Measurements from ENCODE around the gene PHF21B.

Gene PHF21B

DNA sequence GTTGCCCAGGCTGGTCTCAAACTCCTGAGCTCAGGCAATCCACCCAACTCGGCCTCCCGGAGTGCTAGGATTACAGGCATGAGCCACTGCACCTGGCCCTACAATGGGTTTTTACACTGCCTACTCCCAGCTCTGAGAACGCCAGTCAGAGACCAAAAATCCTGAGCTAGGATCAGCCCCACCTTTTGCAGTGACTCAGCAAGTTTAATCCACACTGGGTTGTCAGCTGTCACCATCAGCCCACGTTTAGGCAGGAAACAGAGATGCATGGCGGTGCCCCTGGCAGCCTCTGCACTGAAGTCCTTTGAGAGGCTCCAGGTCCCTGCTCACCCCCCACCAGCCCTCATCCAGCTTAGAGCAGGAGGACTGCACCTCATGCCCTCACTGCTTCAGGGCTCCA lies 139.8 kb downstream of the PHF21B start:
- H3K36me3 ChIP-seq = no peaks in the 10 kb centered on the region
- H3K9me3 ChIP-seq = peaks cover 4% of the 10 kb centered on the region
- H3K4me1 ChIP-seq (ENCODE audit: control insufficient read depth in 1 of 2, insufficient read depth in 1 of 2, low read depth in 1 of 2, low read length in 1 of 2) = no peaks in the 10 kb centered on the region
- no peaks in the 10 kb centered on the region for H3K27me3 ChIP-seq
- no peak overlapping the region for H3K4me3 ChIP-seq (ENCODE audit: low read depth in 1 of 2, low read length in 1 of 2)
- no peak overlapping the region for H3K27ac ChIP-seq
- TF ChIP-seq, protein P1, sequence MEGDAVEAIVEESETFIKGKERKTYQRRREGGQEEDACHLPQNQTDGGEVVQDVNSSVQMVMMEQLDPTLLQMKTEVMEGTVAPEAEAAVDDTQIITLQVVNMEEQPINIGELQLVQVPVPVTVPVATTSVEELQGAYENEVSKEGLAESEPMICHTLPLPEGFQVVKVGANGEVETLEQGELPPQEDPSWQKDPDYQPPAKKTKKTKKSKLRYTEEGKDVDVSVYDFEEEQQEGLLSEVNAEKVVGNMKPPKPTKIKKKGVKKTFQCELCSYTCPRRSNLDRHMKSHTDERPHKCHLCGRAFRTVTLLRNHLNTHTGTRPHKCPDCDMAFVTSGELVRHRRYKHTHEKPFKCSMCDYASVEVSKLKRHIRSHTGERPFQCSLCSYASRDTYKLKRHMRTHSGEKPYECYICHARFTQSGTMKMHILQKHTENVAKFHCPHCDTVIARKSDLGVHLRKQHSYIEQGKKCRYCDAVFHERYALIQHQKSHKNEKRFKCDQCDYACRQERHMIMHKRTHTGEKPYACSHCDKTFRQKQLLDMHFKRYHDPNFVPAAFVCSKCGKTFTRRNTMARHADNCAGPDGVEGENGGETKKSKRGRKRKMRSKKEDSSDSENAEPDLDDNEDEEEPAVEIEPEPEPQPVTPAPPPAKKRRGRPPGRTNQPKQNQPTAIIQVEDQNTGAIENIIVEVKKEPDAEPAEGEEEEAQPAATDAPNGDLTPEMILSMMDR (IDR thresholded peaks at IDR 0.05) = no peak

DNA sequence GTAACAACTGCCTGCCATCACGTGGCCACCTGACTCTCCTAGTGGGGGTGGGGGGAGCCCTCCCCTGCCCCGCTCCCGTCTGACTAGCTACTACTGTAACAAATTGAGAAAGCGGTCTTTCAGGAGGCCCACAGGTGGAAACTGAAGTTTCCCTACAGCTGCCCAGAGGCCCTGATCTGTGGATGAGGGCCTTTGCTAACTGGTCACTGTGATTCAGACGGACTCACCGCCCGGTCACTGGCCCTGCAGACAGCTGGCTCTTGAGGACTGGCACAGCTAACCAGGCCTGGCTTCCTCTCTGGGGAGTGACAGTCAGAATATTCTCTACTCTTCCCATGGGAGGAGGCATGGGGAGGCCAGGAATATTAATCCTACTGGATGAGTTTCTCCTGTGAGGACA lies 140.6 kb downstream of the PHF21B start:
- peaks cover 4% of the 10 kb centered on the region for H3K9me3 ChIP-seq
- H3K36me3 ChIP-seq = no peaks in the 10 kb centered on the region
- H3K27me3 ChIP-seq = no peaks in the 10 kb centered on the region
- TF ChIP-seq, protein P1 (IDR thresholded peaks at IDR 0.05) = no peak
- no peaks in the 10 kb centered on the region for H3K4me1 ChIP-seq (ENCODE audit: control insufficient read depth in 1 of 2, insufficient read depth in 1 of 2, low read depth in 1 of 2, low read length in 1 of 2)
- no peak overlapping the region for H3K27ac ChIP-seq
- no peak overlapping the region for H3K4me3 ChIP-seq (ENCODE audit: low read depth in 1 of 2, low read length in 1 of 2)

DNA sequence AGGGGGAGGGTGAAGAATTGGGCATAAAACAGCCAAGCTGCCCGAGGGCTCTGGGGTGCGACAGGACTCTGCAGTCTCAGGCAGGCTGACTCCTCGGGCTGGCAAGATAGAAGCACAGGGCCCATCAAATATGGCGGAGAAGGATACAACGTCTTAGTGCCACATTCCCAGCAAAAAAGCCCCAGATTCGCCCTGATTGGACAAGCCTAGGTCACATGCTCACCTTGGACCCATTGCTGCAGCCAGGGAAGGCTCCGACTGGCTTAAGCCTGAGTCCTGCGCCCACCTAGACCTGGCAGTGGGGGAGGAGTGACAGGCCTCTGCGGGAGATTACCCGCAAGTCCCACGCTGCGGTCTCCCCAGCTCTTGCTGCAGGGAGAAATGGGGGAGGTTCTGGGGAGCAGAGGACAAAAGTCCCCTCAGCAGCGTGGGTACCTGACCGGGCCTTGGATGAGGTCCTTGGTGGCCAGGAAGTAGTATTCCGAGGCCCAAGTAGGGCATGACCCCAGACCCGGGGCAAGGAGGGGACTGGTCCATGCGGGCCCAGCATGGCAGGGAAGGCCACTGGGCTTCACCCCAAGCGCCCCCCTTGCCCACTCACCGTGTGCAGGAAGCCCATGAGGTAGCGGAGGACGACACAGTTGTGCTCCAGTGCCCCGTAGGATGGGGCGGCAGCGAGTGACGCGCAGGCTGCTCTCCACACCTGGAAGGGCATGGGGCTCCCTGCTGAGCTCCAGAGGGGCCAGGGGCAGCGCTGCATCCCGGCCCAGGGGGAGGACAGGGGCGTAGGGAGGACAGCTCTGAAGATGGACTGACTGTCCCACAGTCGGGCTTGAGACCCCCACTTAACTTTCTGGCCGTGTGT lies 144.4 kb downstream of the PHF21B start:
- no peaks in the 10 kb centered on the region for H3K27me3 ChIP-seq
- TF ChIP-seq, protein P1 (IDR thresholded peaks at IDR 0.05) = no peak
- no peaks in the 10 kb centered on the region for H3K4me1 ChIP-seq (ENCODE audit: control insufficient read depth in 1 of 2, insufficient read depth in 1 of 2, low read depth in 1 of 2, low read length in 1 of 2)
- H3K27ac ChIP-seq = no peak overlapping the region
- no peak overlapping the region for H3K4me3 ChIP-seq (ENCODE audit: low read depth in 1 of 2, low read length in 1 of 2)
- H3K36me3 ChIP-seq = no peaks in the 10 kb centered on the region
- no peaks in the 10 kb centered on the region for H3K9me3 ChIP-seq

DNA sequence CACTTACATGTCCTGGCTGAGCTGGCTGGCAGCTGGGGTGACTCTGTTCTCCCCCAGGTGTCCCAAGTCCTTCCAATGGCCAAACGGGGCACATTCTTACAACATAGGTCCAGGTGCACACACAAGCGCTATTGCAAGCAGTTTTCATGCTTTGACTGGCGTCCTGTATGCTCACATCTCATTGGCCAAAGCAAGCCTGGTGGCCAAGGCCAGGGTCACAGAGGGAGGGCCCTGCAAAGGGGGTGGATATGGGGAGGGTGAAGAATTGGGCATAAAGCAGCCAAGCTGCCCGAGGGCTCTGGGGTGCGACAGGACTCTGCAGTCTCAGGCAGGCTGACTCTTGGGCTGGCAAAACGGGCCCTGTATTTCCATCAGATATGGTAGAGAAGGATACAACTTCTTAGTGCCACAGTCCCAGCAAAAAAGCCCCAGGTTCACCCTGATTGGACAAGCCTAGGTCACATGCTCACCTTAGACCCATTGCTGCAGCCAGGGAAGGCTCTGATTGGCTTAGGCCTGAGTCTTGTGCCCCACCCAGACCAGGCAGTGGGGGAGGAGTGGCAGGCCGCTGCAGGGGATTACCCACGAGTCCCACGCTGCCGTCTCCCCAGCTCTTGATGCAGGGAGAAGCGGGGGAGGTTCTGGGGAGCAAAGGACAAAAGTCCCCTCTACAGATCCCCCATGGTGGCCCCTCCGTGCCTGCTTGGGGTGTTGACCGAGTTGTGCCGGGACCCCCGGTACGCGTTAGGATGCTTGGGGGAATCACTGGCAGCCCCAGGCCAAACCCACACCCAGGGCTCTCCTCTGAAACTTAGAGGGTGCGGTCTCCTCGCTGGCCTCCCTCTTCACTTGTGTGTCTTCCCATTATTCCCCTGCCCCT lies 146.6 kb downstream of the PHF21B start:
- TF ChIP-seq, protein P1 (IDR thresholded peaks at IDR 0.05) = no peak
- H3K4me3 ChIP-seq (ENCODE audit: low read depth in 1 of 2, low read length in 1 of 2) = no peak overlapping the region
- H3K27ac ChIP-seq = no peak overlapping the region
- no peaks in the 10 kb centered on the region for H3K36me3 ChIP-seq
- no peaks in the 10 kb centered on the region for H3K4me1 ChIP-seq (ENCODE audit: control insufficient read depth in 1 of 2, insufficient read depth in 1 of 2, low read depth in 1 of 2, low read length in 1 of 2)
- H3K27me3 ChIP-seq = no peaks in the 10 kb centered on the region
- no peaks in the 10 kb centered on the region for H3K9me3 ChIP-seq

DNA sequence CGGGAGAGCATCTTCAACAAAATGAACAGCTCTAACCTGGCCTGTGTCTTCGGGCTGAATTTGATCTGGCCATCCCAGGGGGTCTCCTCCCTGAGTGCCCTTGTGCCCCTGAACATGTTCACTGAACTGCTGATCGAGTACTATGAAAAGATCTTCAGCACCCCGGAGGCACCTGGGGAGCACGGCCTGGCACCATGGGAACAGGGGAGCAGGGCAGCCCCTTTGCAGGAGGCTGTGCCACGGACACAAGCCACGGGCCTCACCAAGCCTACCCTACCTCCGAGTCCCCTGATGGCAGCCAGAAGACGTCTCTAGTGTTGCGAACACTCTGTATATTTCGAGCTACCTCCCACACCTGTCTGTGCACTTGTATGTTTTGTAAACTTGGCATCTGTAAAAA lies 147.5 kb downstream of the PHF21B start:
- TF ChIP-seq, protein P1 (IDR thresholded peaks at IDR 0.05) = no peak
- Histone ChIP-seq H3K27me3 (no peaks in the 10 kb centered on the region), H3K36me3 (no peaks in the 10 kb centered on the region)

More for the DNA sequence above, 147.5 kb downstream of the PHF21B start:
- H3K27ac ChIP-seq = no peak overlapping the region
- no peaks in the 10 kb centered on the region for H3K4me1 ChIP-seq (ENCODE audit: control insufficient read depth in 1 of 2, insufficient read depth in 1 of 2, low read depth in 1 of 2, low read length in 1 of 2)
- no peaks in the 10 kb centered on the region for H3K9me3 ChIP-seq
- no peak overlapping the region for H3K4me3 ChIP-seq (ENCODE audit: low read depth in 1 of 2, low read length in 1 of 2)
